MV-4-11 (cell line): ENCODE measurements around the gene ARHGAP20.
"Not testable (repeated sequence)": the region's sequence is repeated elsewhere in the genome, so short reads cannot be mapped to it uniquely, and the experiment has no call there.

Experiments
- DNase-seq: peaks from one replicate; lab custom pipeline; 2025; lab: John Stamatoyannopoulos, UW

The ARHGAP20 gene

GRCh38 chr11:110713449-110713776 is 1.2 kb upstream of the ARHGAP20 start:
- DNase-seq = no peak

DNA sequence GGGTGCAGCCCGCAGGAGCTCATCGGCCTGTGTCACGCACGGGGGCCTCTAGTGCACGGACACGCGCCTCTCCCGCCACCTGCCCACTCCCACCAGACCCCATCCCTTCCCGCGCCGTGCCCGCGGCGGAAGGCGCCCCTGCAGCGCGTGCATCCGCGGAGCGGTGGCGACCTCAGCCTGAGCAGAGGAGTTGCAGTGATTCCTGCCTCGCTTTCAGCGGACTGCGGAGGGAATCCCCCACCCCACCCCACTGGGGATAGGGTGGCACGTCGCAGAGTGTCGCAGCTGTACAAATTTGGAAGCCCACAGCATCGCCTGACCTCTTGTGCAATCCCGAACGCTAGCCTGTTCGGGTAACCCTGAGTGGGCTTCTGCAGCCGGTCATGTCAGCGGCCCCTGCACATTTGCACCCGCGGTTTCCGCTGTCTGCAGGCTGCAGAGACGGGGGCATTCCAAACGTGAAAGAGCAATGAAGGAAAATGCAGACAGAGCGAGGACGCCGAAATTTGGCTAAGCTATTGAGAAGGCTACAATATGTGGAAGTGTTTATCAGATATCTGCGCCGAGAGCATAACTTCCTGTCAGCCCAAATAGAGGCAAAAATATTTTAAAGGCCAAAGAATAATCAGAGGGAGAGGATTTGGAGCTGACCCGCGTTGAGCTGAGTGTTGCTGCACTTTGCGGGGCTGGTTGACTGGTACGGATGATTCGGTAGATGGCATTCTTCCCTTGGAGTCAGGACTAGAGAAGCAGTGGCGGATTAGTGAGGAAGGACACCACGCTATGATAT is 617 bp upstream of the ARHGAP20 start:
- no peak for DNase-seq

- no peak for DNase-seq
Observed at GRCh38 chr11:110711448-110711775, 825 bp downstream of the ARHGAP20 start.

GRCh38 chr11:110710628-110711381 is 1.4 kb downstream of the ARHGAP20 start:
- DNase-seq = no peak

- no peak for DNase-seq
Observed at GRCh38 chr11:110704210-110704864, 7.9 kb downstream of the ARHGAP20 start.

GRCh38 chr11:110691926-110692325 is 20.3 kb downstream of the ARHGAP20 start:
- DNase-seq = no peak

GRCh38 chr11:110689306-110689705 is 22.9 kb downstream of the ARHGAP20 start:
- DNase-seq = no peak

DNA sequence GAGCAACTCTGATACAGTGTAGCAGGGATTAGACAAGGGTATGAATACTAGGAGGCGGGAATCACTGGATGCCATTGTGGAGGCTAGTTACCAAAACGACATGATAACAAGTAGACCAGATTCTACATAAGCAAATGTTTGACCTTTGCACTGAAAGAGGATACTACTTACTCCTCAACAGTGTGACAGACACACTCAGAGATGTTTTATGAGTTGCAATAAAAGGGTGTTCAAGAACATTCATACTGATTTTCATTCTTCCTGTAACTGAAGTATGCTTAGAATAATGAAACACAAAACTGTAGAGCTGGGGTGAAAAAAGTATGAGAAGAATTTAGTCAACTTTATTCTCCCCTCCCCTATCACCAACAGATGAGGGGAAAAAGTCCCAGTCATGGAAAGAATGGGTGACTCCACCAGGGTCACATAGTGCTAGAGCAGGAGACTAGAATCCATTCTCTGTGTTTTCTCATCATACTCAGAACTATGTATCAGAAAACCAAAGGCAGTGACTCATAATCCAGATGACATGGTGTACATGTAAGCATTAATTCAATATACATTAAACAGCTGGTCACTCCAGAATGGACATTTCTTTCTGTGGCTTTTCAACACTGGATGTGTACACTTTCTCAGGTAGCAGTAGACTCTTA is 32.8 kb downstream of the ARHGAP20 start:
- no peak for DNase-seq

DNA sequence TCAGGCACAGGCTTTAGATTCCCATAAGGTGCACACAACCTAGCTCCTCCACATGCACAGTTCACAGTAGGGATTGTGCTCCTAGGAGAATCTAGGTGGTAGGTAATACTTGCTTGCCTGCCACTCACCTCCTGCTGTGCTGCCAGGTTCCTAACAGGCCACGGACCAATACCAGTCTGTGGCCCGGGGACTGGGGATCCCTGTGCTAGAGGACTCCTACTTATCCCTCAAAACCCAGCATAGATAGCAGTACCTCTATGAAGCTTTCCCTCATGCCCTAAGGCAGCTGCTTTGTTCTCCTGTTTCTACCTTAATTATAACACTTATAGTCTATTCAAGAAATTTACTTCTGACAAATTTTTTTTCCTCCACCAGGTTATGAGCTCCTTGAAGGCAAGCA is 36.7 kb downstream of the ARHGAP20 start:
- DNase-seq = no peak

DNA sequence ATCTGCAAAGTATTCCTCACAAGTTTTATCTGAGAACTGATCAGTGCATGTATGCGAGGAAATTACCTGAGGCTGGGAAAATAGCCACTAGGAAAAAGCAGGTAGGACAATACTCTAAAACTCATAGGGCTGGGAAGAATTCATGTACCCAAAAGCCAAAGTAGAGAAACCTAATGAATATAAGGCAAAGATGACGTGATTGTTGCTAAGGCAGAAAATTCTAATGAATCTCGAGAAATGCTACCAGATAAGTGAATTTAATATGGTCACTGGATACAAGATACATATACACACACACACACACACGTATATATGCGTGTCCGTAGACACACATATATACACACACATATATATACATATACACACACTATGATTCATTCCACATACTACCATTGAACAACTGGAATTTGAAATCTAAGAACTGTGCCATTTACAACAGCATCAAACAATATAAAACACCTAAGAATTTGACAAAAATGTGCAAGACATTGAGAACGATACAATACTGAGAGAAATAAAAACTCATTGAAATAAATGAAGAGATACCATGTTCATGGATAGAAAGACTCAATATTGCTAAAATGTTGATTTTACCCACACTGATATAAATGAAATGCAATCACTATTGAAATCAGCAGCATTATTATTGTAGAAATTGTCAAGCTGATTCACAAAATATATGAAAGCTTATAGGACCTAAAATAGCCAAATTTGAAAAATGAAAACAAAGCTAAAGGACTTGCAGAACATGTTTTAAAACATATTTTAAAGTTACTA is 46.4 kb downstream of the ARHGAP20 start:
- no peak for DNase-seq

DNA sequence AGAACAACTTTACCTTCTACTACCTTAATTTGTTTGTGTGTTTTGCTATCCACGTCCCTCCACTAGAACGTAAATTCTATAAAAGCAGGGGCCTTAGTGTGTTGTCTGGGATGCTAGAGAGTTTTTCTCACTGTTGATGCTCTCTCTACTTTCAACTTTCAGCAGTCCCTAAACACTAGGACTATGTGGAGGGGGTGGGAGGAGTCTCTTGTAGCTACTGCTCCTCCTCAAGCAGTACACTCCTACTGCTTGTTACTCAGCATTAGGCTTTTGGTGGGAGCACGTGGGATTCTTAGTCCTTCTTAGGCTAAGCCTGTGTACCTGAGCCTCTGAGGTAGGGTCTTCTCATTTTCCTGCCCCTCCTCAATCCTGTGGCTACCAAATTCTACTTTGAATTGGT is 56.3 kb downstream of the ARHGAP20 start:
- no peak for DNase-seq

GRCh38 chr11:110654456-110654855 is 57.8 kb downstream of the ARHGAP20 start:
- no peak for DNase-seq

DNA sequence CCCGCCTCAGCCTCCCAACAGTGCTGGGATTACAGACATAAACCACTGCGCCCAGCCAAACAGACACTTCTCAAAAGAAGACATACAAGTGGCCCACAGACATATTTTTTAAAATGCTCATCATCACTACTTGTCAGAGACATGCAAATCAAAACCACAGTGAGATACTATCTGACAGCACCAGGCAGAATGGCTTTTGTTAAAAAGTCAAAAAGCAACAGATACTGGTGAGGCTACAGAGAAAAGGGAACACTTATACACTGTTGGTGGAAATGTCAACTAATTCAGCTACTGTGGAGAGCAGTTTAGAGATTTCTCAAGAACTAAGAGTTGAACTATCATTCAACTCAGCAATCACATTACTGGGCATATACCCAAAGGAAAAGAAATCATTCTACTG is 67.0 kb downstream of the ARHGAP20 start:
- no peak for DNase-seq

GRCh38 chr11:110634370-110634769 is 77.9 kb downstream of the ARHGAP20 start:
- no peak for DNase-seq

- no peak for DNase-seq
Observed at GRCh38 chr11:110631551-110631950, 80.7 kb downstream of the ARHGAP20 start.

DNA sequence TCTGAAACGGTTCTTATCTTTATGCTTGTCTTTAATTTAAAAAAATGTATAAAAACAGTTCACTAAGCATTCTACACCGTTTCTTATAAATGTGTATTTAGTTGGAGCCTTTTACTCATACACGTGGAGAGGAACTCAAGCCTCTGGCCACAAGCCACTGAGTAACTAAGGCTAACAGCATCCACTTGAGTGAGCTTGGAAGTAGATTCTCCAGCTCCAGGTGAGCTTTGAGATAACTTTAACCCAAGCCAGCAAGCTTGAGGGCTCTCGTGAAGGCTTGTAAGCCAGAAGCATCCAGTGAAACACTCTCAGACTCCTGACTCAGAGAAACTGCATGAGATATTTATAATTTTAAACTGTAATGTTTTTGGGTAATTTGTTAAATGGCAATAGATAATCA is 82.6 kb downstream of the ARHGAP20 start:
- no peak for DNase-seq

- DNase-seq = no peak
Observed at GRCh38 chr11:110621826-110622225, 90.4 kb downstream of the ARHGAP20 start.

DNA sequence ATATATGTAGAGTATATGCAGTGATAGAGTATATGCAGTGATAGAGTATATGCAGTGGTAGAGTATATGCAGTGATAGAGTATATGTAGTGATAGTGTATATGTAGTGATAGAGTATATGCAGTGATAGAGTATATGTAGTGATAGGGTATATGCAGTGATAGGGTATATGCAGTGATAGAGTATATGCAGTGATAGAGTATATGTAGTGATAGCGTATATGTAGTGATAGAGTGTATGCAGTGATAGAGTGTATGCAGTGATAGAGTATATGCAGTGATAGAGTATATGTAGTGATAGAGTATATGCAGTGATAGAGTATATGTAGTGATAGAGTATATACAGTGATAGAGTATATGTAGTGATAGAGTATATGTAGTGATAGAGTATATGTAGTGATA is 92.9 kb downstream of the ARHGAP20 start:
- DNase-seq = not testable (repeated sequence)

DNA sequence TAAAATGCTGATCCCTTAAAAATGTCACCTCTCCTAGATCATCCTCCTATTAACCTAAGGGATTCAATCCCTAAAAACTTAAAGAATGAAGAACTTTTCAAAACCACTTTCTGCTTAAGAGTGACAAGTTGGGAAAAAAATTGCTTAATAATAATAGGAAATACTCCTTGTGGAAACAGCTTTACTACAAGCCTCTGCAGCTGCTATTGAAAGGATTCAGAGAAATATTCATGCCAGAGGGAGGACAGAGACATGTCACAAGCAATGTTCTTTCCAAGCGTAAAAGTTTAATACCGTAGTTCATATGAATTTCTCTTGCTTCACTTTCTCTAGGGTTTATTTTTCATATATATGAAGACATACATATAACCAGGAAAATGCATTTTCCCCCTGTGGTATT is 98.2 kb downstream of the ARHGAP20 start:
- no peak for DNase-seq

GRCh38 chr11:110613197-110613918 is 98.9 kb downstream of the ARHGAP20 start:
- DNase-seq = no peak

DNA sequence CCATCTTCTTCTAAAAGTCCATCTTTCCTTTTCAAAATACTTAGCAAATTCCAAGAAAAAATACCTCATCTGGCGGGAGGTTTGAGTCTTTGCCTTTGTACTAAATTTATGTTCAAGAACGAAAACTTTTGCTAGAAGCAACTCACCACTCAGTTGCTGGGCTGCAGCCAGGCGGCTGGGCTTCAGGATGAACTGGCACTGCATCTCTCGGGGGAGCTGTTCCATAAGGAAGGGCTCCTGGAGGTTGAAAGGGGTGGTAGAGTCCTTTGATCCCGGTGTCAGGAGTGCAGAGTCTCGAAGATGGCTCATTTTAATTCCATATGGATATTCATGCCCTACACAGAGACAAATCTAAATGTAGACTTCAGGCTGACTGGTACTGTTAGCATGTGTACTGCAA is 105.8 kb downstream of the ARHGAP20 start:
- no peak for DNase-seq
